ENCODE data around the gene SPDYE2B.
"Not testable (repeated sequence)": the region's sequence is repeated elsewhere in the genome, so short reads cannot be mapped to it uniquely, and the experiment has no call there.

Gene SPDYE2B

DNA sequence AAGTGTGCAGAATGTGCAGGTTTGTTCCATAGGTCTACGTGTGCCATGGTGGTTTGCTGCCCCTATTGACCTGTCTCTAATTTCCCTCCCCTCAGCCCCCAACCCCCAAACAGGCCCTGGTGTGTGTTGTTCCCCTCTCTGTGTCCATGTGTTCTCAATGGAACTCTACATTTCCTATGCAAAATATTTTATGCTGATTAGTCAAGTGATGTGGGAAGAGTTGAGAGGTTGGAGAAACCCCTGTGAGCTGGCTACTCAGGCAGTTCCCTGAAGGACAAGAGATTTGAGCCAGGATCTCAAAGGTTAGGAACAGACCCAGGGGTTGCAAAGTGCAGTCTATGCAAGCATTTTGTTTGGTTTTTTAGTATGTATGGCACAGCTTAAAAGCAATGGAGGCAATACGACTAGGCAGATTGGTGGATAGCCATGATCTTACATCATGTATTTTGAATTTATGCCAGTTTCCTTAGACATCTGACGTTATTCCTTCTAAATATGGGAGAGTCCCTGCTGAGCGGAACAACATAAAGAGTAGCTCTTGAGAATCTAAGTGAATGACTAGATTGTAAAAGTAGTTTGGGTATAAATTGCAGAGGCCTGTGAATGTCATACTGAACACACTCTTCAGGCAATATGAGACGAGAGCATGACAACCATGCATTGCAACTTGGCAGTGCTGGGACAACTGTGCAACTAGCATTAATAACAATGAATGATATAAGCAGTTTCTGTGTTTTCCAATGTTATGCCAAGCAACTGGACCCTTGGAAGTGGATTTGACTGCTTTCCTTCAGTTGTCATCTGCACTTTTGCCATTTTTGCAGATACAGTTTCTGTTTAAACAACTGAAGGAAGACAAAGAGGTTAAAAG is 47.8 kb downstream of the SPDYE2B start:
- H3K27me3 ChIP-seq (replicated peaks; ENCODE audit: control insufficient read depth, insufficient read depth, low read length); H3K4me3 ChIP-seq (replicated peaks; ENCODE audit: low read depth, low read length); H3K36me3 ChIP-seq (ENCODE audit: control insufficient read depth, insufficient read depth, low read length); DNase-seq (ENCODE audit: extremely low read depth, insufficient read length): not testable (repeated sequence)

DNA sequence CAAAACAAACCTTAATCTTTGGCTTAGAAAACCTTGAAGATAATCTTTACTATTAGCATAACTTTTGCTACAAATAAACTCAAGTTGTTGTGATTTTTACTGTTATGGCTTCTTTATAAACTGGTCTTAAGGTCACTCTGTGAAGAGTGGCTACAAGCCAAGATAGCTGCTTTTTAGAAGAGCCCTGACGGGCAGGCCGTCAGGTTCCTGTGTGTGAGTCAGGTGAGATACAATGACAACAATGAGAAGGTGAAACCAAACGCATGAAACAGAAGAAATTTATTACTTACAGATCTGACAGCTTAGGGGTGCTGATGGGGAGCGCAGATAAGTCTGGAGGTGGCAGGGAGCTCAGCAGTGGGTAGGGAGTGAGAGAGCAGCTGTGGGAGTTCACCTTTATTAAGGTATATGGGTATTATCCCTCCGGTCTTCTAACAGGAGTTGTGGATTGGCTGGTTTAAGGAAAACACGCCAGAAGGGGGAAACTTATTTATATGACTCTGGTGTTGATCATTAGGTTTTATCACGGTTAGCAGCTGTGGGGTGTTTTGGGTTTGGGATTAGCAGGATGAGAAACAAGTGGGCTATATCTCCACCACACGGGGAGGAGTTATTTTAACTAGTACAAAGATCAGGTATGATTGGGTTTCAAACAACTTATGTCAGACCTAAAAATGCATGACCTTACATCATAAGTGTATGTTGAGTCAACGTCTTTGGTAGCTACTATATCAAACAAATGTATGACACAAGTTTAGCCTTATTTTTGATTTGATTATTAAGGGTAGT is 49.0 kb downstream of the SPDYE2B start:
- H3K4me3 ChIP-seq (replicated peaks; ENCODE audit: low read depth, low read length); DNase-seq (ENCODE audit: extremely low read depth, insufficient read length); H3K36me3 ChIP-seq (ENCODE audit: control insufficient read depth, insufficient read depth, low read length); H3K27me3 ChIP-seq (replicated peaks; ENCODE audit: control insufficient read depth, insufficient read depth, low read length): not testable (repeated sequence)

Data from GM06990 (cell line).